GM18502 (cell line): ENCODE data around the gene COL8A2.

ENCODE experiments used
- ATAC-seq: cut with Tn5 transposase; IDR thresholded peaks from one replicate; pipeline ENCODE4 v1.9.1; 2021; ENCODE audit warnings: mild to moderate bottlenecking; ENCODE audit not compliant: unreplicated experiment, poor library complexity

COL8A2 gene

DNA sequence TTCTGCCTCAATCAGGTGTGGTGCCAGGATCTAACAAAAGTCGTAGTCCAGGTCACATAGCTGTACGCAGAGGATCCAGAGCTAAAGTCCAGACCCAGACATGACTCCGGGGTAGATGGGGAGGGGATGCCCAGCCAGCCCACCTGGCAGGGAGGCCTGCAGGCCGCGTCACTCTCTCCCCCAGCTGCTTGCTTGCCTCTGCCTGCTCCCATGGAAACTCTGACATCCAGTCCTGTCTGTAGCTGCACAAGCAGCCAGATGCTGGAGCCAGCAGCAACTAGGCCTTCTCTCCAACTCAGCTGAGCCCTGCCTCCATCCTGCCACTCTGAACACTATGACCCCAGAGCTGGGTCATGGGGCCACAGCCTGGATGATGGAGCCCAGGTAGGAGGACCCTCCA is 8.1 kb downstream of the COL8A2 start:
- no peak for ATAC-seq

GRCh38 chr1:36115931-36116330 is 9.1 kb downstream of the COL8A2 start:
- no peak for ATAC-seq

DNA sequence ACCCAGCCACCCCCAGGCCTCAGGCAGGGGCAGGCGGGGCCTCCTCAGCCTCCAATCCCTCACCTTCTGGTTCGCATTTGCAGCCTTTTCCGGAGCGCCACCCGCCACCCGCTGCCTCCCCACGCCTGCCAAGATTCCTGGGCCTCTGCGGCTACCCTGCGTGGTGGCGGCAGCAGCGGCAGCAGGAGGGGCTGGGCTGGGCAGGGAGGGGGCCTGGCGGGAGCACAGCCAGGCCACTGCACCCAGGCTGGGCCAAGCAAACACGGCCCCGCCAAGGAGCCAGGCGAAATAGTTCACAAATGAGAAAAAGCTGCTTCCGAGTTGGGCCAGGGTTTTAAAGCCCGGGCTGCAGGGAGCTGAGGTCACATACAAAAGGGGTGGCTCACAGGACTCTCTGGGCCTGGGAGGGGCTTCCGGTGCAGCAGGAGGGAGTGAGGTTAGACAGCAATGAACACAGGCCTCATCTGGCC is 9.8 kb downstream of the COL8A2 start:
- no peak for ATAC-seq

DNA sequence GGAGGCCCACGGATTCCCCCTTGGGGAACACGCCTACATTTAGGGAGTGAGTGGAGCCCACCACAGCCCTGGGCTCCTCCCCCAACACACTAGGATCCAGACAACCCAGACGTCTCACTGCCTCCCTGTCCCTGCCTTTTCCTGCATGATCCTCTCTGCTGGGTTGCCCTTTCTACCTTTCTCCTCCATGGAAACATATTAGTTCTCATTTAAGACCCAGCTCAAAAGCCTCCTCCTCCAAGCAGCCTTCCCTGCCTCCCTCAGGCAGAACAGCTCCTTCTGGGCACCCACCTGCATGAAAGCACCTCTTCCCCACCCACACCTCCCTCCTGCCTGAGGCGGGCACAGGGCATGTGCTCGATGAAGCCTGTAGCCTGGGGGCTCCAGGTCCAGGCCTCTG is 10.7 kb downstream of the COL8A2 start:
- ATAC-seq = no peak

DNA sequence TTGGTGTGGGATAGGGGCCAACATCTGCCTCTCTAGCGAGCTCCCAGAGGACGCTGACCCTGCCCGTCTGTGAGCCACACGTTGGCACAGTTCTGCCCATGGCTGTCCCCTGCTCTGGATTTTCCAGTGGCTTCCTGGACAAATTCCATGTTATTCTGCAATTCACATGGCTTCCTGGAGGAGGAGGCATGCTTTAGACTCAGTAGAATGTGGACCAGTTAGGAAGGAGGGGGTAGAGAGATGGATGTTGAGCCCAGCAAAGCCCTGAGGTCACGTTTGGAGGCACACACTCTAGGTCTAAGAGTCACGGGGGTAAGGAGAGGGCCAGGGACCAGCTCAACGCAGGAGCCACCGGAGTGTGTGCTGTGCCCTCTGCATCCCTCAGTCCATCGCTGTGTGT is 12.2 kb downstream of the COL8A2 start:
- no peak for ATAC-seq

GRCh38 chr1:36111151-36111550 is 13.9 kb downstream of the COL8A2 start:
- no peak for ATAC-seq

DNA sequence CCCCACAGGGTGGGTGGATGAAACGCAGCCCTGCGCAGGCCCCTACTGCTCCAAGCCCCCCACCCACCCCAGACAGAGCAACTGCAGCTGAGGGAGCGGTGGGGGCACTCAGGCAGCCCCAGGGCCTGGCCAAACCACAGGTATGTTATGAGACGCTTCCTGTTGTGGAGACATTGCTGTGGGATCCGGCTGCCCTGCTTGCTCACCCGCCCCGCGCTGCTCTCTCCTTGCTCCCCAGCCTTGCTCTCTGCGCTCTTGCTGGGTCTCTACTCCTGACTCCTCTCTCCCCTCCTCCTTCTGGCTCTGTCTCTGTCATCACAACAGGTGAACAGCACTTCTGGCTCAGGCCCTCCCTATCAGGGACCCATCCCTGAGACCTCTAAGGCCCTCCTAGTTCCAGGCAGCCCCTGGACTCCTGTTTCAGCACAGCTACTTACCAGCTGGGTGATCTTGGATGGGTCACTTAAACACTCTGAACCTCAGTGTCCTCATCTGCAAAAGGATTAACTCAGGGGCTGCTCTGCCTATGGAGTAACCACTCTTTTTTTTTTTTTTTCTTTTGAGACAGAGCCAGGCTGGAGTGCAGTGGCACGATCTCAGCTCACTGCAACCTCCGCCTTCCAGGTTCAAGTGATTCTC is 15.9 kb downstream of the COL8A2 start:
- ATAC-seq = no peak

DNA sequence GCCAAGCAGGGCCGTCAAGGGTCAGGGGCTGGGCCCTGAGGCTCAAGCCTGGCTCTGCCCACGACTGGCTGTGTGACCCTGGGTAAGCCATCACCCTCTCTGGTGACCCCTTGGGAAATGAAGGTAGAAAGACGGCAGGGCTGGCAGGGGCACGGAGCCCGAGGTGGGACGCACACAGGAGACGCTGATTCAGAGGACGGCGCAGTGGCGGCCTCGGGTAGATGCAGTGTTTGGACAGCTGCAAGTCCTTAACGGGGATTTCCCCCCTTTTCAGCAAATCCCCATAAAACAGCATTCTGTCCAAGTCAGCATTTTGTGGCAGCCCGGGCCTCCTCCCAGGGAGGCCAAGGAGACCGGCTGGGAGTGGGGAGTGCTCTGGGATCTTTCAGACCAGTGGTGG is 16.7 kb downstream of the COL8A2 start:
- ATAC-seq = no peak

- ATAC-seq = no peak
These were observed 17.6 kb downstream of the COL8A2 start for GRCh38 chr1:36107394-36107793.

DNA sequence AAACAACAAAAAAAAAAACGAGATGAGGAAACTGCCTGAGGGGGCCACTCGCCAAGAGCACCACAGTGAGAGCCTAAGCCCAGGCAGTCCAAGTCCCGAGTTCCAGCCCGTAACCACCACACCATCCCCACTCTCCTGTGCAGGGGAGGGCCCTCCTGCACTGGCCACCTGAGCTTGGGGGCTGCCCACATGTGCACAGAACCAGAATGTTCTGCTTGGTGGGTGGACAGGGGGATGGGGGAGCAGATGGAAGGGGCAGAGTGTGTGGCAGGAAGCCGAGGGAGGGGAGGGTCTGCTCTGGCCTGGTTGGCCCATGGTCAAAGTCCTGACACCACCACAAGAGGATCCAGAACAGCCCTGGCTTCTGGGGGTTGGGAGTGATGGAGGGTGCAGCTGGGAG is 18.8 kb downstream of the COL8A2 start:
- no peak for ATAC-seq

DNA sequence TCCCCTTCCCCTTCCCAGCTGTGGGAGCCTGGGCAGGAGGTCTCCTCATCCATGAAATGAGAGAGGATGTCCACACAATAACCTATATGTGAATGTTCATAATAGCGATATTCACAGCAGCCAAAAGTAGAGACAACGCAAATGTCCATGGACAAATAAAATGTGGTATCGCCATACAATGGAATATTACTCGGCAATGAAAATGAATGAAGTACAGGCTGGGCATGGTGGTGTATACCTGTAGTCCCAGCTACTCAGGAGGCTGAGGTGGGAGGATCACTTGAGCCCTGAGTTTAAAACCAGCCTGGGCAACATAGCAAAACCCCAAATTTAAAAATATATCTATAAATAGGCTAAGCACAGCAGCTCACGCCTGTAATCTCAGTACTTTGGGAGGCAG is 23.5 kb downstream of the COL8A2 start:
- ATAC-seq = no peak

GRCh38 chr1:36100376-36100775 is 24.6 kb downstream of the COL8A2 start:
- no peak for ATAC-seq

GRCh38 chr1:36099681-36100341 is 25.2 kb downstream of the COL8A2 start:
- ATAC-seq = no peak

- ATAC-seq = no peak
These were observed 26.2 kb downstream of the COL8A2 start for GRCh38 chr1:36098650-36099365.

- ATAC-seq = no peak
These were observed 27.1 kb downstream of the COL8A2 start for GRCh38 chr1:36097693-36098585.

- no peak for ATAC-seq
These were observed 28.3 kb downstream of the COL8A2 start for GRCh38 chr1:36096500-36097432.

DNA sequence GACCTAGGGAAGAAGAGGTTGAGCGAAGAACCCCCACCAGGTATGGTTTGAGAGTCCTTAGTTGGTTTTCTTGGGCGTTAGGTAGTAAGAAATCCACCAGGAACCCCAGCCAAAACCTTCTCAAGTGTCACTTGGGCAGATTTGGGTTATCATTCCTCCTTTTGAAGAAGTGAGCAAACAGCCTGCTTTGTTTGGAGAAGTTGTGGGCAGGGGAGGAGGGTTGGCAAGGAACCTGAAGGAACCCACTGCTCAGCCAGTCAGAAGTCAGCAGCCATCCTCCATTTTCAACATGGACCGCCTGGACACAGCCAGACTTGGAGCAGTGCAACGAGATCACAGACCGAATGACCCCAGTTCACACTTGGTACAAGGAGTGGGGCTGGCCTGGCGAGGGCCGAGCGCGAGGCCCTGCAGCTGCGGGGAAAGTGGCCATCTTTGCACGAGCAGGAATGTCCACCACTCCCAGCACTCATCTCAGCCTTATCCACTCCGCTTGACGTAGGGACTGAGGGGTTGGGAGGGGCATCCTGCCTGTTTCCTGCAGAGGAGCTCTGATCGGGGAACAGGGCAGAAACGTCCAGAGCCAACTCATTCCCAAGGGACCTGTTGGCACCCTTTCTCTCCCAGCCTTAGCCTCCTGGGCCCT is 29.1 kb downstream of the COL8A2 start:
- ATAC-seq = no peak

DNA sequence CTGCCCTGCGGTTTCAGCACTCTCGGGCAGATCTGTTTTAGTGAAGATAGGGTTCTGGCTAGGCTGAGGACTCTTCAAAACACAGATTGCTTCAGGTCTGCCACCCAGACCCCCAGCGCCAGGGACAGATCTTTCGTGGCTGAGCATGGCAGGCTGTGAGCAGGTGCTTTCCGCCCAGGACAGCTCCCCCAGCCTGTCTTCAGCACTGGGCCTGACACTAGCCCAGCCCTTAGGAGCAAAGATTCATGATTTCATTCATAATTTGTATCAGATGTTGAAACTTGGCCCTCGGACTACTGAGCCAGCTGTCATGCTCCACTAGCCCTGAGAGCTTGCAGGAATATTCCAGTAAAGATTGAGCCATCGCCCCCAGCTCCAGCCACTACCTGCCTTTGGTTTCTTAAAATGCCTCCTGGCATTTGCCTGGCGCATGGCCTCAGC is 30.4 kb downstream of the COL8A2 start:
- no peak for ATAC-seq

DNA sequence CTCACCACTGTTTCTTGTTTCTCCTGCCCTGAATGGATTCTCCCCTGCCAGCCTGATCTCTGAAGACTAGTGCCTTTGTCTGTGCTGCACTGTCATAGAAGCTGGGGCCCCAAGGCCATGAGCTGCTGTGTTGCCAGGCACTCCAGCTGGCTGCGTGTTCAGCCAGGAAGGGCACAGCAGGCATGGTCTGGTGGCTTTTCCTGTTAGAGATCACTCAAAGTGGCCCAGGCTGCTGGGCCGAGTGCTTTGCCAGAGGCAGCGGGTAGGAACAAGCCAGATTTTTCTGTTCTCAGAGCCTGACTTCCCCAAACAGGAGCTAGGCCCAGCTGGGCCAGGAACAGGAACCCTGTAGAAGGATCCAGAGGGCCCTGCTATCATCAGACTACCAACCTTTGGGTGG is 31.1 kb downstream of the COL8A2 start:
- ATAC-seq = no peak
